ENCODE data around the gene GALNT10.
A peak's percentile ranks its signal among the peaks of the same experiment; 100 is the strongest.

GALNT10 gene

GRCh38 chr5:154179846-154180710 is 10.5 kb upstream of the GALNT10 start:
- FAIRE-seq = peak; percentile 47

- no peak for FAIRE-seq
Observed at GRCh38 chr5:154181161-154181560, 9.4 kb upstream of the GALNT10 start.

GRCh38 chr5:154189256-154189818 is 1.2 kb upstream of the GALNT10 start:
- FAIRE-seq = no peak

GRCh38 chr5:154189819-154190594 is 526 bp upstream of the GALNT10 start:
- FAIRE-seq = no peak

GRCh38 chr5:154191467-154192261 is 1.1 kb downstream of the GALNT10 start:
- FAIRE-seq = no peak

GRCh38 chr5:154193283-154193682 is 2.8 kb downstream of the GALNT10 start:
- FAIRE-seq = no peak

- no peak for FAIRE-seq
Observed at GRCh38 chr5:154193701-154194121, 3.2 kb downstream of the GALNT10 start.

- no peak for FAIRE-seq
Observed at GRCh38 chr5:154194345-154195329, 4.1 kb downstream of the GALNT10 start.

GRCh38 chr5:154196281-154196680 is 5.7 kb downstream of the GALNT10 start:
- no peak for FAIRE-seq

GRCh38 chr5:154196955-154197652 is 6.6 kb downstream of the GALNT10 start:
- no peak for FAIRE-seq

- no peak for FAIRE-seq
Observed at GRCh38 chr5:154197801-154198491, 7.4 kb downstream of the GALNT10 start.

- no peak for FAIRE-seq
Observed at GRCh38 chr5:154198611-154199230, 8.2 kb downstream of the GALNT10 start.

GRCh38 chr5:154199263-154199662 is 8.7 kb downstream of the GALNT10 start:
- FAIRE-seq = no peak

GRCh38 chr5:154199671-154200220 is 9.2 kb downstream of the GALNT10 start:
- FAIRE-seq = no peak

GRCh38 chr5:154200221-154200620 is 9.7 kb downstream of the GALNT10 start:
- FAIRE-seq = no peak

- FAIRE-seq = no peak
Observed at GRCh38 chr5:154201108-154201769, 10.7 kb downstream of the GALNT10 start.

- no peak for FAIRE-seq
Observed at GRCh38 chr5:154202379-154203260, 12.1 kb downstream of the GALNT10 start.

Data from A204.1 (cell line).